ENCODE results near the gene GRB14.
A peak's percentile ranks its signal among the peaks of the same experiment; 100 is the strongest.
"Not testable (repeated sequence)": the region's sequence is repeated elsewhere in the genome, so short reads cannot be mapped to it uniquely, and the experiment has no call there.

Gene GRB14

DNA sequence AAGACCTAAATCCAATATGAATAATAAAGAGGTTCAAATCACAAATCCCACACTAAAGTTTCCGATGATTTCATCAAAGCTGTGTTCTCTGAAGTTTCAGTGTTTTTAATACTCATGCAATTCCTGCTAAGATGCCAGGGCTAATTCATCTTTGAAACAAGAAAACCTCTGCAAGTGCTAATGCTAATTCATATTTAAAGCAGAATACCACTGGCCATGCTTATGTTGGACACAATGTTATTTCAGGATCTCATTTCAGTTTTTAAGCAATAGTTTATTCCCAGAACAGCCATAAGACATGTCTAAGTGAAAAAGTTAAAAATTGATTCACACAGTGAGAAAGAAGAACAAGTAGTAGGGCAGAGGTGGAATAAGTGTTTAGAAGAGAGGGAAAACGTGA lies 62.8 kb downstream of the GRB14 start:
- no peak for DNase-seq (ENCODE audit: low spot score)

DNA sequence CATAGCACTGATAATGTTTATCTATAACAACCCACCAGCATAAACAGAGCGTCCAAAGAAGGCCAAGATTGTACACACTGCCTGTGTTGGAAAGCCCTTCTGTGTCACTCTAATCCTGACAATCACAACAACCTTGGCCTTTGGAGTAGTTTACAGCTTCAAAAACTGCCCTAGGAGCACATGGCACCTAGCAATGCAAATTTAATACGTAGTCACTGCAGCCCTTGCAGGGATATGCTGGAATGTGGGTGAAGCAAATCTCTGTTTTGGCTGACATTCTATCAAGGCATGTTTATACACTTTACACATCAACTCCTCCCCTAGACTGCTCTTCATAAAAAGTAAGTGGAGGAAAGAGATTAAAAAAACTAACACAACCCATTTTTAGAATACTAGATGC lies 66.8 kb downstream of the GRB14 start:
- DNase-seq (ENCODE audit: low spot score): no peak

DNA sequence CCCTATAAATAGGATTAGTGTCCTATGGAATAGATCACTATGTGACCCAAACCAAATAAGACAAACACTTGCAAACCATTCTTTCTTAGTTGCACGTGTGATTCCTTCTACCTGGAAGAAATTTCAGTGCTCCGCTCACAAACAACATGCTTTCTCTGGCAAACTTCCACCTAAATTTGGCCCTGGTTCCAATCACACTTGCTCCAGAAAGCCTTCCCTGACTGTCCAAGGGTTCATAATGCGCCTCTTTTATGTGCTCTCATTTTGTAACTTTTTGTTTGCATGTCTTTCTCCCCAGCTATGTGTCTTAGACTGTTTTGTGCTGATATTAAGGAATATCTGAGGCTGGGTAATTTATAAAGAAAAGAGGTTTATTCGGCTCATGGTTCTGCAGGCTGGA lies 69.8 kb downstream of the GRB14 start:
- DNase-seq (ENCODE audit: low spot score): no peak

DNA sequence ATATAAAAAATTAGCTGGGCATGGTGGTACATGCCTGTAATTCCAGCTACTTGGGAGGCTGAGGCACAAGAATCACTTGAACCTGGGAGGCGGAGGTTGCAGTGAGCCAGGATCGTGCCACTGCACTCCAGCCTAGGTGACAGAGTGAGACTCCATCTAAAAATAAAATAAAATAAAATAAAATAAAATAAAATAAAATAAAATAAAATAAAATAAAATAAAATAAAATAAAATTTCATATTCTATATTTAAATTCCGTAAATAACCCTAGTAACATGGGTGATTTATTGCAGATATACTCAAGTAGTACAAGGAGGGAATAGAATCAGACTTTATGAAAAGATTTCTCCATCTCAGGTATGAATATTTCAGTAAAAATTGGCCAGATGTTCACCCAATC lies 71.6 kb downstream of the GRB14 start:
- DNase-seq (ENCODE audit: low spot score): not testable (repeated sequence)

DNA sequence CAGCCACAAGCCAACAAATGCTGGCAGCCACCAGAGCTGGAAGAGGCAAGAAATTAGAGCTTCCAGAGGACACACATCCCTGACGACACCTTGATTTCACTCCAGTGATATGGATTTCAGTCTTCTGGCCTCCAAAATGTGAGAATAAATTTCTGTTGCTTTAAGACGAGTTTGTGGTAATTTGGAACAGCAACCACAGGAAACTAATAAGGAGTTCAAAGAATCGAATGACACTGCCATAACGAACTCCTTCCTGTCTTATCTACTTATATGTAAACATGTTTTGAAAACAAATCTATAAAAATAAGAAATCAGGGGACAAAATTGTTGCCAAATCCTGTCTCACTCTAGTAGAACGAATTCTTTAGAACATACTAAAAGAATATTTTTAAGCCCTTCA lies 75.8 kb downstream of the GRB14 start:
- DNase-seq (ENCODE audit: low spot score): no peak

DNA sequence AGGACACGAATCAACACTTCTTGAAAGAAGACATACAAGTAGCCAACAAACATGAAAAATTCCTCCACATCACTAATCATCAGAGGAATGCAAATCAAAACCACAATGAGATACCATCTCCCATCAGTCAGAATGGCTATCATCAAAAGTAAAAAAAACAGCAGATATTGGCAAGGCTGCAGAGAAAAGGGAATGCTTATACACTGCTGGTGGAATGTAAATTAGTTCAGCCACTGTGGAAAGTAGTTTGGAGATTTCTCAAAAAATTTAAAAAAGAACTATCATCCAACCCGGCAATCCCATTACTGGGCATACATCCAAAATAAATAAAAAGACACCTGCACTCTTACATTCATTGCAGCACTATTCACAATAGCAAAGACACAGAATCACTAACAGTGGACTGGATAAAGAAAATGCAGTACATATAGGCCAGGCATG lies 78.7 kb downstream of the GRB14 start:
- no peak for DNase-seq (ENCODE audit: low spot score)

DNA sequence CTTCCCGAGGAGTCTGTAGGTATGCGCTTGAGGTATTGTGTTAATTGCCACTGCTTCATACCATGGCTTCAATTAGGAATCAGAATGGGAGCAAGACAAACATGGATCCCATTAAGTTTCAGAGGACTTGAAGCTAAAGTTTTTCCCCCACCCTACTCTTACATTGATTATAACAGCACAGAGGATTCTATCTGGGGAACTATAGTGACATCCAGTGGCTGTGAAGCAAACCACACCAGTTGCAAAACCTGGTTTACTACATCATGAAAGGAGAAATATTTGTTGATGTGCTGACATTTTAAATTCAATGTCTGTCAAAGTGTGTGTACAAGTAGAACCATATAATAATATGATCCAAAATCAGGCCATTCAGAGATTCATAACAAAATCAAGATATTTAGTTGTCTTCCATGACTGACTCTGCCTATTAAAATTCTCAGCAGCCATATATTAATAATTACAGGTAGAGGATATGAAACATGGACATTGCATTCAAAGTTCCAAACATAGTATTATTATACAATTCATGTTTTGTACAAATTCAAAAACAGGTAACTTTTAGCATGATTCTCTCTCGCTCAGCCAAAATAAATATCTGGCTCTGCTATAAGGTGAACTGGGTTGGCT lies 82.9 kb downstream of the GRB14 start:
- DNase-seq (ENCODE audit: low spot score): peak; percentile 75

DNA sequence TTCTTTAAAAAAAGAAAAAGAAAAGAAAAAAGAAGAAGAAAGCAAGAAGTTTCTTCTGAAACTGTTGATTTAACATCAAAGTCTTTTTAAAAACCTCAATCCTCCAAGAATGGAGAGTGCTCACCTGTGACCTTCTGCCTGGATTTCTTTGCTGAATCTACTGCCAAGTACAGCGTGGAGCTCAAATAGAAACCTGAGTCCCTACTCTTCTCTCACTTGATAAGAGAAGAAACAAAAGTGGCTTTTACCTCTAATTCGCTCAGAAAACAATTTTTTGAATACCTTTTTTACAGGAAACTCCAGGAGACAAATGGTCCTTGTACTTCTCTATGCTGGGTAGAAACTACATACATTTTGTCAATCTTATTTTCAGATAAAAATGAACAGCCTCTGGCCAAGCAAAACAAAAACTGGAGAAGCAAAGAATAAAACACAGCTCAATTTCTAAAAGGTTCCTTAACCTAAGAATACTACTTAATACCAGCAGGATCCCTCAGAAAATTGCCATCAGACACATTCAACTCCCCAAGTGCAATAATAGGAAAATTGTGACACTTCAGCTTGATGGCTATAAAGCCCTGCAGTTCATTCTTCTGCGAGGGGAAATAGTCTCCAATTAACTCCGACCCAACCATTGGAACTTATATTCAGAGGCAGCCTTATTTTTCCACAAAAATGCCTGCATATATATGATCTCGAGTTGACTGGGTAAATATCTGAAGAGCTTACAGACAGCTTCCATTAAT lies 85.8 kb downstream of the GRB14 start:
- no peak for DNase-seq (ENCODE audit: low spot score)

DNA sequence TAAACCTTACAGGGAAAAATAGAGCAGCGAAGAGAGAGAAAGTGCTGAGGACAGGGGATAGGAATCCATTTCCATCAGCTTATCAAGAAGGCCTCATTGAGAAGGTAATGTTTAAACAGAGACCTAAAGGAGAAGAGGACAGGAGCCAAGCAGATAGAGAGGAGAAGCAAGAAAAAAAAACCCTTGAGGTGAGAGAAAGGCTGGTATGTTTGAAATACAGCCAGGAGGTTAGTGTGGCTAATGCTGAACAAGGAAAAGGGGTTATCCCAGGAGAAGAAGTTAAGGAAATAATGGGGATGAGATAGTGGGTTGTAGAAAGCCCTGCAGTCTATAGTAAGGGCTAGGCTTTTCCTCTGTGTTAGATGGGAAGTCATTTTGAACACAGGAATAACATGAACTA lies 90.8 kb downstream of the GRB14 start:
- no peak for DNase-seq (ENCODE audit: low spot score)

DNA sequence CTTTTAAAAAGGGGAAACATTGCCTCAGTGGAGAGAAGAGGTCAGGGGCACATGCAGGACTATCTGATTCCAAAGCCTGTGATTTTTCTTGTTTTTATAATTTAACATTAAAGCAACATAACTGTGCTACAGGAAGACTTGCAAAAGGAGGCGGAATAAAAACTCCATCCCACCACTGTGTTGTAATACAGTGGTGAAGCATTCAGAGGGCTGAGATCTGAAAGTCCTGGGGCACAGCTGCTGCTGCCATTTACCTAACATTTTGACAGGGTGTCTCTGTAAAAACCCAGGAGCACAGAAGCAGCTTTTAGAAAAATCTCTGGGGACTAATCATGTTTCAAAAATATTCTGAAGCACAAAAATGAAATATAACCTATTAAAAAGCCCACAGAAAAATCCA lies 97.6 kb downstream of the GRB14 start:
- no peak for DNase-seq (ENCODE audit: low spot score)

DNA sequence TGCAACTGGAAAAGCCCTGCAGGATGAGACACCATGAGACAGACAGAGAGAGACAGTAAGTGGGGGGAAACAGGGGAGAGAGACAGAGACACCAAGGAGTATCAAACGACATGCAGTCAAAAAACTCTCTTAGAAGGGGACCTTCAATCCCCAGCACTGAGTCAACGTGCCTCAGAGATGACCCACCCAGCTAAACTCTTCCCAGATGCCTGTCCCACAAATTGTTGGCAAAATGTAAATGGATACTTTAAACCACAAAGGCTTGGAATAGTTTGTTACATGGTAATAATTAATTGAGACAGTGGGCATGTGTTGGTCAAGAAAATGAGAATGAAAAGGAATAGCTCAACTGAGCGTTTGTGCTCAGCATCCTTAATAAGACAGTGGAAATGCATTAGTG lies 98.3 kb downstream of the GRB14 start:
- no peak for DNase-seq (ENCODE audit: low spot score)

DNA sequence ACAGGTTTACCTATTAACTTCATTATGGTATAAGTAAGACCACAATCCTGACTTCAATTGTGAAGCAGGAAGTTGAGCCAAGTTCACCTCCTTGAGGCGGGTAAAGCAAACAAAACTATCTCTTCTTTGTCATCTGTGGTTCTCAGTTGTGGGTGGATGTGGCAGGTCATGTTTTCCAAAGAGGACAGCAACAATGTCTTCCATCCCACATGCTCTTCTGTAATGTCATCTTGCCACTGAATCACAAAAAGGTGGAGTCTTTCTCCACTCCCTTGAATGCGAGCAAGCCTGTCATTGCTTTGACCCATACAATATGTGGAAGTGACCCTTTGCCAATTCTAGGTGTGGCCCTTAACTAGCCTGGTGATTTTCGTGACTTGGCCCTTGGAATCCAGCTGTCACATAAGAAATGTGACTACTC lies 98.7 kb downstream of the GRB14 start:
- DNase-seq (ENCODE audit: low spot score): no peak

DNA sequence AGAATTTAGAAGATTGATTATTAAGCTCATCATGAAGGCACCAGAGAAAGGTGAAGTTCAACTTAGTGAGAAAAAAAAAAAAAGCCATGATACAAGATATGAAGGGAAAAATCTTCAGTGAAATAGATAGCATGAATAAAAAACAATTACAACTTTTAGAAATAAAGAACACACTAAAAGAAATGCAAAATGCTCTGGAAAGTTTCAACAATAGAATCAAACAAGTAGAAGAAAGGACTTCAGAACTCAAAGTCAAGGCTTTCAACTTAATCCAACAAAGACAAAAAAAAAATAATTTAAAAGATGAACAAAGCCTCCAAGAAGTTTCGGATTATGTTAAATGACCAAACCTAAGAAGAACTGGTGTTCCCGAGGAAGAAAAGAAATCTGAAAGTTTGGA lies 105.5 kb downstream of the GRB14 start:
- DNase-seq (ENCODE audit: low spot score): no peak

DNA sequence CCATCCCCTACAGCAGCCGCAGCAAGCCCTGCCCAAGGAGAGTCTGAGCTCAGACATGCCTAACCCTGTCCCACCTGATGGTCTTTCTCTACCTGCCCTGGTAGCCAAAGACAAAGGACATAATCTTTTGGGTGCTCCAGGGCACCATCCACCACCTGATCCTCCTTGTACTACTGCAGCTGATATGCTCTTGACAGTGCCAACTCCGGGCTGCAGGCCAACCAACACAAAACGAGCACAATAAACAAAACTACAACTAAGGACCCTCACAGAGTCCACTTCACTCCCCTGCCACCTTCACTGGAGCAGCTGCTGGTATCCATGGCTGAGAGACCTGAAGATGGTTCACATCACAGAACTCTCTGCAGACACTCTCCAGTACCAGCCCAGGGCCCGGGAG lies 106.3 kb downstream of the GRB14 start:
- DNase-seq (ENCODE audit: low spot score): no peak

DNA sequence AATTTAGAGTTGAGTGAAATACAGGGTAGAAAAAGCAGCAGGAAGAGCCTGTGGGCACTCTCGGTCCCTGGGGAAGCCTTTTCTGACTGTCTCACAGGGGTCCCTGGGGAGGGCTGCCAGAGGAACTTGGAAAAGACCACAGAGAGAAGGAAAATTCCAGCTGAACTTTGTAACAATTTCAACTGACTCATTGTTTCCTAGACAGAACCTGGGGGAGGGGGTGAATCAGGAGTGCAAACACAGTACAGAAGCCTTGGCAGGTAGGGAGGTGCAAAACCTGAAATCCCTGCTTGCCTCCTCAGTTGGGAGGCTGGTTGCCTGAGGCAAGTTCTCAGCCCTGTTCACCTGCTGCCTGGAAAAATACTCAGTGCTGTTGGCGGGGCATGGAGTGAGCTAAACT lies 106.8 kb downstream of the GRB14 start:
- no peak for DNase-seq (ENCODE audit: low spot score)

DNA sequence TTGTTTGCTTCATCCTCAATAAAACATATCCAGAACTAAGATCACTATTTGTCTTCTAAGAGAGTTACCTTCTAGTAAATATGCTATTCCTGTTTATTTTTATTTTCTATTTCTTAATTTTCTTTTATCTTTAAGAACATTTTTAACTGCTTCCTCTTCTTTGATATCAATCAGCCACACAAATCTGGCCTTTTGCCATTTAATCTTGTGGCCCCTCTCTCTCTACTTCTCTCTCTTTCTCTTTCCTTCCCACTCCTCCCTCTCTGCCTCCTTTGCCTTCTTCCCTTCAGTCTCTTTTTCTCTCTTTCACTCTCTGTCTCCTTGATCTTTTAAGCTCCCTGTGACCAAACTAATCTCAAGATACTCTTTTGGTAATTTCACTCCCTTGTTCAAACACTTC lies 108.4 kb downstream of the GRB14 start:
- DNase-seq (ENCODE audit: low spot score): no peak

DNA sequence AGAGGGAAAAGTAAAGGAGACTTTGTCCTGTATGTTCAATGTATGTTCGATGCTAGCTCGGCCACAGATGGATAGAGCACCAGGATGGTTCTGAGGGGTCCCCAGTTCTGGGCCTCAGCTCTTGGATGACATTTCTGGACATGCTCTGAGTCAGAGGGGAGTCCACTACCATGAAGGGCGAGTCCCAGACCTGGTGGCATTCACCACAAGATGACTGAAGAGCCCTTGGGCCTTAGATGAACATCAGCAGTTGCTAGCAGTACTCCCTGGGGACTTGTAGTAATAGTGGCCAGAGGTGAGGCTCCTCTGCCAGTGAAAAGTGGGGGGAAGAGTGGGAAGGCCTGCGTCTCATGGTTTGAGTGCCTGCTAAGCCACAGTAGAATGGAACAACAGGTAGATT lies 109.5 kb downstream of the GRB14 start:
- no peak for DNase-seq (ENCODE audit: low spot score)

DNA sequence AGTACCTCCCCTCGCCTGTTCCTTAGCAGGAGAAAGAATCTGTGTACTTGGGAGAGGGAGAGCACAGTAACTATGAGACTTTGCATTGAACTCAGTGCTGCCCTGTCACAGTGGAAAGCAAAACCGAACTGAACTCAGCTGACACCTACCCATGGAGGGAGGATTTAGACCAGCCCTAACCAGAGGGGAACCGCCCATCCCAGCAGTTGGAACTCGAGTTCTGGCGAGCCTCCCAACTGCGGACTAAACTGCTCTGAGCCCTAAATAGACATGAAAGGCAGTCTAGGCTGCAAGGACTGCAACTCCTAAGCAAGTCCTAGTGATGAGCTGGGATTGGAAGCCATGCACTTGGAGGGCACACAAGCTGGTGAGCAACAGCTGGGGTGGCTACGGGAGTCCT lies 110.4 kb downstream of the GRB14 start:
- no peak for DNase-seq (ENCODE audit: low spot score)

DNA sequence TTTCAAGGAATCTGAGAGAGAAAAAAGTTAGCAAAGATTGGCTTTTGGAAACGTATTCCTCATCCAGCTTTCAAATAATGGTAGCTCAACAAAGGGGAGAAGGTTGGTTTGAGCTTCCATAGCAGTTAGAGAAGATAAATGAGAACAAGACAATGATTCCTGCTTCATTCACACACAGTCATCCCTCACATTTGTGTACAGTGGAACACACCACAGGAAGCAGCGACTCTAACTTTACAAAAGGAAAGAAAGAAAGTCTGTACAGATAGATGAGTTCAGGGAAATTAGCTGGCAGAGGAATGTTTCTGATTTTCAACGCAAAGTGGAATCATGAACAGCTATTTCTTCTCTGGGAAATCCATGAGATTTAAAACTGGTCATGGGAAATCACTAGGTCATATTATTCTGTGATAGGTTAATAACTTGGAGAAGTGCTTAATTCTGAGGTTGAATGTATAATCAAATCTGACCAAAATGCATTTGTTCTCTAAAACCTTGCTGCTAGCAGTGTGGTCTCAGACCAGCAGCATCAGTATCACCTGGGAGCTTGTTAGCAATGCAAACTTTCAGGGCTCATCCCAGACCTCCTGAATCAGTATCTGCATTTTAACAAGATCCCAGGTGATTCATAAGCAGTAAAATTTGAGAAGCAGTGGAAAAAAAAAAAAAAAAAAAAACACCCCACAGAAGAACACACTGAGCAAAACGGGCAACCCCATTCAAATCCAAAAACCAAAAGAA lies 112.0 kb downstream of the GRB14 start:
- DNase-seq (ENCODE audit: low spot score): no peak

DNA sequence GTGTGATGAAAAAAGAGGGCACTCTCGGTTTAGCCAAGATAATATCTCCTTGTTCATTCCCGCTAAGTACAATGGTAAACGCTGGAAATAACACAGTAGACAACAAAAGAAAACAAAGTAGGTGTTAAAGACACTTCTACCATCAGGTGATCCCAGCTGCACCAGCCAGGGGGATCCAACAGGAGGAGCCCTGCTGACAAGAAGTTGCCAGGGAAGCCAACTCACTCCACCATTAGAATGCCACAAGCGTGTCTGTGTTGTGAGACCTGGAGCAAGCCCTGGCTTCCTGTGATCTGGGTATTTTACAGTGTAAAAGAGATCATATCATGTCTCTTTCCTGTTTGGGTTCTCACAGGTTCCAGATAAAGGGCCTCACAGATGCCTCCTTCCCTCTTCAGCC lies 117.0 kb downstream of the GRB14 start:
- DNase-seq (ENCODE audit: low spot score): no peak

DNA sequence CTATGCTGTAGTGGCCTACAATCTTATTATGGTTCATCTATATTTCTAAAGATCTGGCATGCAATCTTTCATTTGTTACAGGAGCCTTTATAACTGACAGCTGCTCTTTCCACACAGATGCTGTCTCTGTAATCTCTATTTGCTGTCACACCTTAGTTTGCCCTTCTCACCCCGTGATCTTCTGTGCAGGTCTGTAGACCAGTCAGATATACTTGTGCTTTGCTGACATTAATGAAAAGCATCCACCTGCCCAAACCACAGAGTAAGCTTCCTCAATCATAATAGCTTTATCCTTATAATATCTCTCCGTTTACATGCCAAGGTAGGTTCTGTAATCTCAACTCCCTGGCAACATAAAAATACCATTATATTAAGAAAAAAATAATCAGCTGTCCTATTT lies 122.4 kb downstream of the GRB14 start:
- DNase-seq (ENCODE audit: low spot score): no peak

DNA sequence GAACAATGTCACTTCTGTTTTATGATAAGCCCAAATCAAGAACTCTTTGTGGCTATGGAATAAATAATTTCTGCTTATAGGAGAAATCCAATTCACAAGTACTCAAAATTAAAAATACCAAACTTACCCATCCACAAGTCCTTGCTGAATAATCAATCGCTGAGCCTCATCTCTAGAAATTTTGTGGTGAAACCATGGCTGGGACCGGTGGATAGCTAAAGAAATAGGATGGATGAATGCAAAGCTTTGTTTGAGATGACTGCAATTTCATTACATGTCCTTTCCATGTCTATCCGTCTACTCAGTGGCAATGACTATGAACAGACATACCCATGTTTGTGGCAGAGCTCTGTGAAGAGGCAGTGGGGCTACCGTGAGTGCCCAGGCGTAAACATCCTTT lies 124.4 kb downstream of the GRB14 start:
- DNase-seq (ENCODE audit: low spot score): peak; percentile 41

DNA sequence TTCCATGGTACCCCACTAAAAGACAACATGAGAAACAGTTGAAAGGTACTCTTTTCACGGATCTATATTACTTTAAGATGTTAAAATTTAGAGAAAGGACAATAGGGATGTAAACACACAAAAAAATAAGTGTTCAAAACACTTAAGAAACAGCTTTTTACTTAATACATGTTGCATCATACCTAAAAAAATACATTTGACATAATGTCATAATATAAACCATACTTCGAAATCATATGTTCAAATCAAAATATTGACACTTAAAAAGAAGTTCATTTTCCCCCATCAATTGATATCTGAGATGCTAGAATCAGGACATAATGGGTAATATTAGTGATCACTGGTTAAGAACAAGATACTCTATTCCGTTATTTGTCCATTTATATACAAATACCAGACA lies 124.9 kb downstream of the GRB14 start:
- DNase-seq (ENCODE audit: low spot score): no peak
